IPS-NIHi7 (cell line): ENCODE data around the gene DOCK1.

Source experiments
- DNase-seq: peaks from one replicate; pipeline ENCODE4 v3.0.0; 2012; ENCODE audit warnings: mixed read lengths; ENCODE audit errors: extremely low spot score

Gene DOCK1

DNA sequence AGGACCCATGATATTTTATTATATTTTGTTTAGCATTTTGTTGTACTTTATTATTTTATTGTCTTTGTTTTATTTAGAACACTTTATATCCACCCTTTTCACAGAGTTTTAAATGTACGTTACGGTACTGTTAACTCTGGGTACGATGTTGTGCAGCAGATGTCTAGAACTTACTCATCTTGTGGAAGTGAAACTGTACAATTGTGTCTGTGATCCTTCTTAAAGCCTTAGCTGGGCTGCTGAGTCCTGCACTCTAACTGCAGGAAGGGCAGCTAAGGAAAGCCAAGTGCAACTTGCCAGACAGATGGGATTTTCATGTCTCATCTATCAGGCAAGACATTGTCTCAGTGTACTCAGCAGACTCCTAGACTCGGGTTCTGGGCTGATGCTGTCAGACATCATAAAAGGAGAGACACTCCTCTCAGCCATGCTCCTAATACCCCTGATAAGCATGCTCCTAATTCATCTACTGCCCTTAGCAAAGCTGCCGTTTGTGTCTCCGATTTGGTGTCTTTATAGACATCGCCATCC lies 305.8 kb downstream of the DOCK1 start:
- DNase-seq, result no peak

DNA sequence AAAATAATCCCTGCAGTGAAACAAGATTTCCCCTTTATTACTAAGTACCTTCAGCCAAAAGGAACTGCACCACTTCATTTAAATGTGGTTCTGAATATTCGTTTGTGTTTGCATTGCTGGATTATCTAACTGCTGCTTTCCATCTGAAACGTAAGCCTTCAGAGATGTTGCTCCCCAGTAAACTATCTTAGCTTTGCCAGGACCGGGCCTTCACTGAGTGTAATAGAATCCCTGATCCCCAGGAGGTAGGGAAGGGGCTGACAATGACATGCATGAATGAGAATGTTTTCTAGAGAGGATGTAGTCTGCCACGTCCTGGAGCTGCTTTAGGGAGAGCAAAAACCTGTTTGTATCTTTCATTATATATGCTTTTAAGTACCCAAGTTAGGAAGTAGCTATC lies 310.6 kb downstream of the DOCK1 start:
- DNase-seq, result peak; percentile 48

DNA sequence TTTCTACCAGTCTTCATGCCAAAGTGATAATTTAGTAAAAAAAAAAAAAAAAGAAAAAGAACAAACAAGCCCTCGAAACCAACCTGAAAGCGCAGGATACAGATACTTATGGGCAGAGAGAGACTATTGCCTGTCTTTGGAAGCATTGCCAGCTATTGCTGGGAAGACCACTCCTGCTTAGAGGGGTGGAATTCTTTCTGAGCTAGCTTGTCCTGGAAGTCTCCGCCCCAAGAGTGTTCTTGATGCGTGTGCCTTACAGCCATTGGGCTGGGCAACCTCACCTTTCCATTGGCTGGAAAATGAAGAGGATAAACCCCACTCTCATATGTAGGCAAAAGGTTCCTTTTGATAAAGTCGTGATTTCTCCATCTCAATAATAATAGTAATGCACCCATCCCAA lies 311.0 kb downstream of the DOCK1 start:
- DNase-seq, result peak; percentile 33

DNA sequence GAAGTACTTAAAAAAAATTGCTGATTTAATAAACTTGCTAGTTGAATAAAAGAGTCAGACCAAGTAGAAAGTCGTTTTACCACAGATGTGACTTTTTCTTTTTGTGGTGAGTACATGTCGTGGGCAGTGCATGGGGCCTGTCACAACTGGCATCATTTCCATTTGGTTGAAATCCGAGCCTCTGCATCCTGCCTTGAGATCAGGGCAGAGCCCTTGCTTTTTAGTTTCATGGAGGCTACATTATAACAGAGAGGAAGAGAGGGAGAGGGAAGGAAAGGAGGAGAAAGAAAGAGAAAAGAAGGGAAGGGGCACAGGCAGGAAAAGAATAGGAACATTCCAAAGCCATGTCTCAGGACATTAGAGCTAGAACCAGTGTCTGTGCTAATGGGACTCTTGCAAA lies 311.6 kb downstream of the DOCK1 start:
- DNase-seq, result no peak

DNA sequence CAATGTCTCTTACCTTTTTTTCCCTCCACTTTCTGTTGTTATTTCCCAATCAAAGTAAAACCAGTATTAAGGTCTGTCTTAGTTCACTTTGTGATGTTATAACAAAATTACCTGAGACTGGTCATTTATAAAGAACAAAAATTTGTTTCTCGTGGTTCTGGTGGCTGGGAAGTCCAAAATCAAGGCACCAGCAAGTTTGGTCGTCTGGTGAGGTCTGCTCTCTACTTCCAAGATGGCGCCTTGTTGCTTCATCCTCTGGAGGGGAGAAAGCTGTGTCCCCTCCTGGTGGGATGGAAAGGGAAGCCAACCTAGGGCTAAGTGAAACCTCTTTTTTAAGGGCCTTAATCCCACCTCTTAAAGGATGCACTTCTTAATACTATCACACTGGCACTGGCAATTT lies 313.4 kb downstream of the DOCK1 start:
- no peak for DNase-seq

DNA sequence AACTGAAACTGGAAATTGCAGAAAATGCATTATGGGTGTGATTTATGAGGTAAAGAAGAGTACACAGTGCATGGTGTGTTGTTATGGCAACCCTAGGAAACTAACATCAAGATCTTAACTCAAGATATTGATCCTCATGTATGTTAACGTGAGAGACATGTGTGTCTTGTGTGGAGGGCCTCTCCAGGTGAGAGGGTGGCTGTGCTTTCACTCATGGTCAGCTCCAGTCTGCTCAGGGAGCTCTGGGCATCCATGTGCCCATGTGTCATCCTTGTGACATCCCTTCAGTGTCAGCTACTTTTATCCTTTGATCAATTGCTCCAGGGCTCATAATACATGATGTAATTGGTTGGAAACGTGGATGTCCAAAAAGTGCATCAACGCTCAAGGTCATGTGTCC lies 316.1 kb downstream of the DOCK1 start:
- DNase-seq, result no peak

DNA sequence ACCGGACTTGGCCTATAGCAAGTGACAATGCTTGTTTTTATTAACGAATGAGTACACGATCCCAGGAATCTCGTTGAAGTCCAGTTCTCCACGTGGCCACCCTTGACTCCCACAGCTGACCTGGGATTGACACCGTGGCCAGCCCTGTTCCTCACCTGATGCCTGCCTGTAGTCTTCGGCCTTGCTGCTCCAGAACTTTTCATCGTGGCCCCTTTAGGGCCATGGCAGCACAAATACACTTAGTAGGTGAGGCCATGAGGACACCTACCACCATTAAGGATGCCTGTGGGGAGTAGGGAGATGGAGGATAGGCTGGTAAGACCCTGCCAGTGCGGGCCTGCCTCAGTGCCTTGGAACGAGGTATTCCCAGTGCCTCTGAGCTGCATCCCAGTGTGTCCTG lies 321.8 kb downstream of the DOCK1 start:
- DNase-seq, result no peak

DNA sequence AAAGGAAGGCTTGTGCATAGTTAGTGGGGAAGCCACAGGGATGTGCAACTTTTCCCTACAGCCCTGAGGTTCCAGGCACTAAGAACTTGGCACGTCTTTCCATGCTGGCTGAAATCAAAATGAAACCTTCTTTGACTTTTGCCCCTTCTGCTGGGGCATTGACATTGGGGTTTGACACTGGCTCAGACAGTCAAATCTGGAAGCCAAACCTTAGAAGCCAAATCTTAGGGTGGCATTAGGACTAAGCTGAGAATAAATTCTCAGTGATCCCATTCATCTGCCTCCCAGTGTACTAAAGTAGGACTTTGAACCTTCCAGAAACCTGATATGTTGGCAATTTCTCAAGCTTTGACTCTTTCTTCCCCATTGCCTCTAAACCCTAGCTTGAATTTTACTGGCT lies 322.4 kb downstream of the DOCK1 start:
- no peak for DNase-seq

DNA sequence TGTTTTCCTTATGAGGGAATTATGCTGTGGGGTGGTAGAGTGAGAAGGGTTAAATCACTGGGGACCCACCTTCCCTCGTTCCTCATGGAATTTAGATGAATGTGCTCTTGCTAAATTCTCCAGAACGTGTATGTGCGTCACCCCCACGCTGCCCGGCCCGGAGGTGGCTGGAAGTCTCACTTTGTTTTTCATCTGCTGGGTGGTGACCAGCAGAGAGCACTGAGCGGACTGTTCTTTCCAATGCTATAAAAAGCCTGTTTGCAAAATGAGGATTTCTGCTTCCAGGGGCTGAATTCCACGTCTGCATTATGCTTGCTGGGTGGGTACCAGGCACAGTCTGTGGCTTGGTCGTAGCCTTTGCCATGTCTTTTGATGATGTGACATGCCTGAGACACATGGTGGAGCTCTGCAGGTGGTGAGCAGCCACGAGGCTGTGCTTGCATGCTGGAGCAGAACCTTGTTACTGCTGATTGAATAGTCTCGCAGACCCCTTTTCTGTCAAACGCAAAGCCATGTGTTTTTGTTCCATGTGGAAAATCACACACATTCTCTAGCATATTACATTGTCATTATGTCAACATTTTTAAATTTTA lies 323.1 kb downstream of the DOCK1 start:
- DNase-seq, result no peak

DNA sequence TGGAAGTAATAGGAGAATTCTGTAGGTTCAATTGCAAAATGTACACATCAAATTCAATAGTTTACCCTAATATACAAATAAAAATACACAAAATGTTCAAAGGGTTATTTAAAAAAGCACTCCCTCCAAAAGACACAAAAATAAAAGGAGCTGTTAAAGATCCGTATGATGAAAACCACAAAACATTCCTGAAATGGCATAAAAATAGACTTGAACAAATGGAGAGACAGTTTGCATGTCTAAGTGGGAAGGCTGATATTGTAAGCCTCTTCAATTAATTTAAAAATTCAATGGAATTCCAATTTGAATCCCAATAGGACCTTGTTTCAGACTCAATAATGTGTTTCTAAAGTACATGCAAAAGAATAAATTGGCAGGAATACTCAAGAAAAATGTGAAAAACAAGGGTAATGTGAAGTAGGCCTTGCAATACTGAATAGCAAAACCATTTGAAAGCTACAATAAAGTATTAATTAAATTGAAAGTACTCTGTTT lies 329.1 kb downstream of the DOCK1 start:
- DNase-seq, result no peak

DNA sequence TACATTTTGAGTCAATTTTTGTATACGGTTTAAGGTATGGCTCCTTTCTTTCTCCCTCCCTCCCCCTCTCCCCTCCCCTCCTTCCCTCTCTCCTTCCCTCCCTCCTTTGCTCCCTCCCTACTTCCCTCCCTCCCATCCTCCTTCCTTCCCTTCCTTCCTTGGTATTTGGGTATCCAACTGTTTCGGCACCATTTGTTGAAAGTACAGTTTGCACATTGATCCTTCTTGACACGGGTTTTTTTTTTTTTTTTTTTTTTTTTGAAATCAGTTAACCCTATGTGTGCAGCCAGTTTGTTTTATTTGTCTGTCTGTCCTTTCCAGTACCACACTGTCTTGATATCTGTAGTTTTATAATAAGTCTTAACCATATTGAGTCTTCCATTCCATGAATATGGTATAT lies 331.0 kb downstream of the DOCK1 start:
- no peak for DNase-seq

DNA sequence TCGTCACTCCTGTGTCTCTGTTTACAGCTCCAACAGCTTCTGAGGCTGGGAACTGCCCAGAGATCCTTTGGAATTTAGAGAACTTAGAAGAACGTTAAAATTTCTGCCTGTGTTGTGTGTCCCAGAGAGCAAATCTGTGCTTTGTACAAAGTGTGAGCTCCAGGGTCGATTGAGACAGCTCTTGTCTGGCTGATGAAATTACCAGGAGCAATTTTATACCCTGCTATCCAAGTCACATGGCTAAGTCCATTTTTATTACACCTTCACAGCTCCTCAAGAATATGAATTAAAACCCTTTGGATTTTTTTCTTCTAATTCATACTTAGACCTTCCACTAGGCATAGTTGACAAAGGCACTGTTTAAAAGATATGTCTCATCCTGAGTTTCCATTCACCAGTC lies 337.7 kb downstream of the DOCK1 start:
- DNase-seq, result no peak

DNA sequence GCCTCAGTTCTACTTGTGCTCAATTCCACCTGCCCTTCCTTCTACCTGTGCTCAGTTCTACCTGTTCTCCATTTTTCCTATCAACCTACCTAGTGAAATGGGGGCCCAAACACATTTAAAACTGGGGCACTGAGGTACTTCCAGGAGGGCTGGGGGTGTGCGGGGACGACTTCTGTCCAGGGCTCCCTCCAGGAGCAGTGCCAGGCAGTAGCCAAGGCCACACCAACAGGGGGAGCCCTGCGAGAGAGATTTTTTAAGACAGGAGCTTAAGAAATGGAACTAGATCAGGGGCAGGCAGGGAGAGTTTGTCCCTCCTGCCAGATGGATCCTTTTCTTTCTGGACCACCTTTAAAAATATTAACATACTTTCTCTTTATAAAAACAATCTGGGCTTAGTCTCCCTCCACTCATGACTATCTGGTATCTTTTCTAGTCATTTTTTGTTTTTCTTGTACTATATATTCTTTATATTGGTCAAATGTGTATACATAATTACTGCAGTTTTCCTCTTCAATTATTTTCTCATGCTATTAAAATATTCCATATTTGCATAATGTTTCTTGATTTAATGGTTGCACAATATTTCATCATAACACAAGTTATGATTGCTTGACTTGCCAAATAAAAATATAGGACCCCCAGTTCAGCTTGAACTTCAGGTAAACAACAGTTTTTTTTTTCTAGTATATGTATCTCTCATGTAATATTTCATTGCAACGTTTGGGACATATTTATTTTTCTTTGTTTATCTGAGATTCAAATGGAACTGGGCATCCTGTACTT lies 338.5 kb downstream of the DOCK1 start:
- peak; percentile 83 for DNase-seq

DNA sequence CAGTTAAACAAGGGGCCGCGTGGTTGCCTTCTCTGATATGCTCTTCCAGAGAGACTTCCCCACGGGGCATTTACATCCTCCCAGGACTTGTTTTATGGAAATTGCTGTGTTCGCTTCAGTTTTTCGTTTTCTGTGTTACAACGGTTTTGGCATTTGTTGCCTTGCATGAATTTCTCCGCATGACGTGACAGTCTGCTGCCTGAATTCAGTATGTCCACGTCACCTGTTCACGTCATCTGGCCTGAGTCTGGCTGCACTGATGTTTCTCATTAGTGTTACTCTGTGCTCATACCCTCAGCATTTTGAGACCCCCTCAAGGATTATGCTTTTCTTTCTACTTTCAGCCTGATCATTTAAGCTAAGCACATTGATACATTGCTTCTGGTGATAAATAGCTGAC lies 340.2 kb downstream of the DOCK1 start:
- DNase-seq, result no peak

DNA sequence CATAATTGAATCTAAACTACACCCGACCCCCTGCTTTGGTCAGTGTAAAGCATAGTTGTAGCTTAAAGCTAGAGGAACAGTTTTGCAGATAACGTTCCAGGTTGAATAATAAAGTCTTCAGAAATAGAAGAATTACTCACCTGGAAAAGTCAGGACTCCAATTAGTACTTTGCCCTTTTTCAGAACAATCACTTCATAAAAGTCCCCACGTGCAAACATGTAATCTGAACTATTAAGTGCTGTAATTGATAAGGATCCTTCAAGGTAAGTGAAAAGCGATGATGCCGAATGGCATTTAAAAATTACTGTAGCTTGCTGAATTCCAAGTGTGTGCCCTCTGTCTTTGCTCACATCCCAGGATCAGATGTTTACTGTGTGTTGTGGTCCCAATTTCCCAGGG lies 344.8 kb downstream of the DOCK1 start:
- DNase-seq, result no peak

DNA sequence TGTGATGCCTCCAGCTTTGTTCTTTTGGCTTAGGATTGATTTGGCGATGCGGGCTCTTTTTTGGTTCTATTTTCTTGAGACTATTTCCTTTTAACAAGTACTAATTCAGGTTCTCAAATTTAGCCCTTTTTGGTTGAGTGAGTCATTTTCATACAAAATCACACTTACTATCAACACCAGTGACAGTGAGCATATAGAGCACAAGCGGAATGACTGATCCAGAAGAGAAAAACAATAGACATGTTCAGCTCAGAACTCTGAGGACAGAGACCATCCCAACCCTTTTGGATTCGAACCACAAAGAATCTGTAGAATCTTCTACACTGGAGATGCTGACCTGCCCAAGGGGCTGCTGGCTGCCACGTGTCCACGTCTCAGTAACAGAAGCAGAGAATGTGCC lies 347.6 kb downstream of the DOCK1 start:
- no peak for DNase-seq

DNA sequence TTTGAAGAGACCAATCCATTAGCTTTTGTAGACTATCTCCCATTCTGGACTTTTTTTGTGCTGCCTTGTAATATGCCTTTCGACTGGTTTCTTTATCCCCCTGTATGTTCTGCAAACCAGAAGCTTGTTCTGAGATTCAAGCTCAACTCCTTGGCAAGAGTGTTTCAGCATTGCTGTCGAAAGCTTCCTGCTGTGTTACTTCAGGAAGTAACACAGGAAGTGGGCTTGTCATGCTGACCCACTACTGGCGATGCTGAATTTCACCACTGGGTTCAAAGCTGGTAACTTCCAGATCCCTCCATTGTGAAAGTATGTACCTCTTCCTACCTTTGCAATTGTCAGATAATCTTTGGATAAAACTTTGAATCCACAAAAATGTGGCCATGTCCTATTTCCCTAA lies 349.0 kb downstream of the DOCK1 start:
- DNase-seq, result no peak

DNA sequence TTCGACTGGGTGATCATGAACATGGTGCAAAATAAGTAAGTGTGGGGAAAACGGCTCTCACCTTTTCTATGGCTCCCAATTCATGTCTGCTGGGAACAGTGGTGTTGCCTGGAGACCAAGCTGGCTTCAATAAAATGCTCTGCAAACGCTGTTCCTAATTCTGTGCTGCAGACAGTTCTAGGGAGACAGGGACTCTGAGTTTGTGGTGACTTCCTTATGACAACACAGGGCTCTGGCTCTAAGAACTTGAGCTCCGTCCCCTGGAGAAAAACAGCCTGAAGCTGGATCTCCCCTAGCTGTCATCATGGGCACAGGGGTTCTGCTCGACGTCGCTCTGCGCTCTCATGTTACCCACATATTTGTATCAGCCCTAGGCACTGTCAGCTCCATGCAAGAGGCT lies 352.2 kb downstream of the DOCK1 start:
- DNase-seq, result no peak

DNA sequence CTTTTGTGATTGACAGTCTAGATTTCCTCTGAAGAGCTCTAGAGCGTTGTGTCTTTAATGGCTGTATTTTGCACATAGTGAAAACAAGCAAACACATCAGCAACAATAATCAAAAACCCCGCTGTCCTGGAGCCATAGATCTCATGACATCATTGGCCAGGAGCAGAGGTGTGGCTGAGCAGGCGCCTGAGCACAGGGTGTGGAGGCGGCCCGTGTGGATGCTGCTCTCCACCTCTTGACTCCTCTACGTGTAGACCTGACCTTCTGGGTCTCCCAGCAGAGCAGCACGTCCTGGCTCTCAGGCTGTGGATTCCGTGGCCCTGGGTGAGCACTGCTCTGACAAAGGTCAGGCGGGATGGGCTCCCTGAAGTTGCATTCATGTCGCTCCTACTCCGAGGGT lies 354.1 kb downstream of the DOCK1 start:
- no peak for DNase-seq

DNA sequence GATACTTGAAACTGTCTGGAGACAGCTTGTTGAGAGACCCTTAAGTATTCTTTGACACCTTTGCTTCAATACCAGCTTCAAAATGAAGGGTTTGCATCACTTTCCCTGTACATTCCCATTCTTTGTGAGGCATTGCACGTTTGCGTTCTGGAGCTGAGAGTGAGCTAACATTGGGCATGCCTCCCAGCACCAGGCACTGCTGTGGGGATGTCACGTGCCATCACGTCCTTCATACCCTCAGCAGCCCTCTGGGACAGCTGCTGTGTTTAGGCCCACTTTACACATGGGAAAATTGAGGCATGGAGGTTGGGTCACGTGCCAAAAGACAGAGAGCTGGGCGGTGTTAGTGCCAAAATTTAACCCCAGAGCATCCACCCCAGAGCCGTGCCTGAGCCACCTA lies 357.4 kb downstream of the DOCK1 start:
- DNase-seq, result no peak

DNA sequence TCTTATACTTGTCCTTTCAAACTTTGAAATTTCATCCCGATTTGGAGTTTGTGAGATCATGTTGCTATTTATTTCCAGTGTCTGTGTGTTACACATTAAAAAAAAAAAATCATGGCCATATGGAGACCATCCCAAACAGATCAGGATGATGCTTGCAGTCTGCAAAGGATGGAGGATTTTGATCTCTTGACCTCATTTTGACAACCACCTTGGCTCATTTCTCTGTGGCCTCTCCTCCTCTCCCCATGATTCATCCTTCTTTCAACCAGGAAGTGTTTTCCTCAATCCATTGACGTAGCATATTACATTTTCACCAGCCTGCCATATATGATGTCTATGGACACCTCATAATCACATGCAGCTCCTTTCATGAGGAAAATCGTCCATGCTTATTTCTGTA lies 360.1 kb downstream of the DOCK1 start:
- no peak for DNase-seq

DNA sequence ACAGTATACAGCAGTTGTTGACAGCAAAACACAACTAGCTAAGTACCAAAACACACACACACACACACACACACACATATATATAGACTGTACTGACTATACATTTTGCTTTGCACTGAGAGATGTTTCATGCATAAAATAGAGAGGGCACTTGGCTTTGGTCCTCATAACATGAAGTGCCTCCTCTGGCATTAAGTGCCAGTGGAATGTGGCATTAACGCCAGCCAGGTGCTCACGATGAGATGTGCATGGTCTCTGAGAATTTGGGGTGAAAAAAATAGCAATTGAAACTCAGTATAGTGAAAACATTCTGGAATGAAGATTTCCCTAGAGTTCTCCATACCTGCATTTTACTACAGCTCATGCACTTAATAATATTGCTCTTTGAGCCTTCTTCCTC lies 361.2 kb downstream of the DOCK1 start:
- DNase-seq, result no peak

DNA sequence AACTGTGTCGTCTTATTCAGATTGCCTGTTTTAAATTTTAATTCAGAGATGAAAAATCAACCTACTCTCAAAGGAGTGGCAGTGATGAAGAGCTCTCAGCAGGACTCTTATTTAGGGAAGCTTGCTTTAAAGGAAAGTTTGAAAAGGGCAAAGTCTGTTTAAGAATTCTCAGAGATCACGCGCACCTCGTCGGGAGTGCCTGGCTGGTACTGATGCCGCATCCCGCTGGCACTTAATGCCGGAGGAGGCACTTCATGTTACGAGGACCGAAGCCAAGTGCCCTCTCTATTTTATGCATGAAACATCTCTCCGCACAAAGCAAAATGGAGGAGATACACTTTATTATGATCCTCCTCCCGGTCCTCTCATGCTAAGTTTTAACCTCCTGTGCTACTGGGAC lies 362.2 kb downstream of the DOCK1 start:
- no peak for DNase-seq
